ENCODE measurements around the gene NFIL3.
A peak's percentile ranks its signal among the peaks of the same experiment; 100 is the strongest.
"Not testable (repeated sequence)": the region's sequence is repeated elsewhere in the genome, so short reads cannot be mapped to it uniquely, and the experiment has no call there.

Gene NFIL3

DNA sequence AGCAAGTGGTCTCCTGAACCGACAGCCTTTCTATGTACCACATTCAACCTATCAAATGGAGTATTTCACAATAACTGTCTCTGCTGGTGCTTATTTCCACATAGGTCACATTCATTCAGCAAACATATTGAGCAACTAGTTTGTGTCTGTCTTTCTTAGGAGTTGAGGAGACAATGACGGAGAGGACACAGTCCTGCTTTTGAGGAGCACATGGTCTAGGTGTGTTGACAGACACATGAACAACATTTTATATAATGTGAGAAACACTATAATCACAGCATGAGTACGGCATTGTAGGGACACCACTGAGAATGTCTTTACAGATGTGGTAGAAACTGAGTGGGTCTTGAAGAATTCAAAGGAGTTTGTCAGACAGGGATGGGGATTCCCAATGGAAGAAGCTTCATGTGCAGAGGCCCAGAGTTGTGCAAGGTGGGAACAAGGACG is 28.5 kb downstream of the NFIL3 start:
- no peak for DNase-seq (ENCODE audit: low read depth)

DNA sequence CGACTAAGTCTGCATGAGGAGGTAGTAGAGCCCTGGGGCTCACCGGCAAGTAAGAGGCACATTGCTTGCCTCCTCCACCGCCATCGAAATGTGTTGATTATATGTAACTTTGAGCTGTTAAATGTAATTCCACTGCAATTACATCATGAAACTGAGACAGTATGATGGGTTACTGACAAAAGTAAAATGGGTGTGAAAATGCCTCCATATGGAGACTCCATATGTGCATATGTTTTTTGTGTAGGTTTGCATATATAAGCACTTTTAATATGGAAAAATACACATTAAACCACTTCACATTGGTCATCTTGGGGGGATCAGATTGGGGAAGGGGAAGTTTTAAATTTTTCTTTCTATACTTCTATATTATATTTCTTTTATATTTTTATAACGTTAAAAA is 29.8 kb downstream of the NFIL3 start:
- DNase-seq (ENCODE audit: low read depth), result no peak

DNA sequence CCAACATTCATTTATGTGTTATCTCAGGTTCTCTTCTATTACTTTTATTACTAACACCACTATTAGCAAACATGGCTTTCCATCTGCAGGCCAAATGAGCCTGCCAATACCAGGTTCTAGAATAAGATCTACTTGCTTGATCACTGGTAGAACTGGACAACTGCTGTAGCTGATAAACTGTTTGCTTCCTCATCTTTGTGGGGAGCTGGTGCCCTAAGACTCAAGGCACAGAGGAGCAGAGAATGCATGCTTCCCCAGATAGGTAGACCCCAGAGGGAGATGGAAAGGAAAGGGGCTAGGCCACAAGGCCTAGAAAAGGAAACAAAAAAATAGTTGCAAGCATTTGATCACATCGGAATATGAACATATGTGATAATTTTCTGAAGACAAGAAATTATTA is 31.2 kb downstream of the NFIL3 start:
- DNase-seq (ENCODE audit: low read depth), result no peak

DNA sequence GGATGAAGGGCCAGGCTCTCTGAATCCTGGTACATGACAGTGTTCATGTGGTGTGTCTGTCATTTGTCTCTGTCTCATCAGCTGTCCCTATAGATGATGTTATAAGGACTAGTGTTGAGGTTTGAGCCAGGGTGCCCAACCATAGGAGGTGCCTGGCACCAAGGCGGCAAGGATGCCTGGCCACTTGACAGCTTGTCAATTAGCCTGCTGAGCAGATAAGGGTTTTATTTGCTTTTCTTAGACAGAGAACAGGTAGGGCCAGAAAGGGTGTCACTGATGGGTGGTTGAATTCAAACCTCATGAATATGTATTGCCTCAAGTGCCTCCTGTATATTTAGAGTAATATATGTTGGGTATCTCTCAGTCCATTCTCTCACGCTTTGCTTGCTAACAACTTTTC is 31.8 kb downstream of the NFIL3 start:
- DNase-seq (ENCODE audit: low read depth), result no peak

DNA sequence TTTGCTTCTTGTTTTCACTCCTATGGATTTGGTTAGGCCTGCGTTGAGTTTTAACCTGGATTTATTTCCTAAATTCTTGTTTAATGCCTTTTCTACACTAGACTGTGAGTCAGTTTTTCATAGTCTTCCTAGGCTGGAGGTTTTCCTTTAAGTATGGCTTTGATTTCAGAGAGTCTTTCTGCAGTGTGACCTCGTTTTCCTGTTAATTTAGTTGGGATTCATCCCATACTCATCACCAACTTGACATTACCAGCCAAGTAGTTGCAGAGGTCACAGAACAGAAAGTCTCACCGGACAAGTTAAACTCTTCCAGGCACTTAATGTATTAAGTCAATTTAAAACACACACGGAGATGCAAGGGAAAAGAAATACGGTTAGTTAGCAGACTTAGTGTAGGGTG is 32.2 kb downstream of the NFIL3 start:
- DNase-seq (ENCODE audit: low read depth), result no peak

DNA sequence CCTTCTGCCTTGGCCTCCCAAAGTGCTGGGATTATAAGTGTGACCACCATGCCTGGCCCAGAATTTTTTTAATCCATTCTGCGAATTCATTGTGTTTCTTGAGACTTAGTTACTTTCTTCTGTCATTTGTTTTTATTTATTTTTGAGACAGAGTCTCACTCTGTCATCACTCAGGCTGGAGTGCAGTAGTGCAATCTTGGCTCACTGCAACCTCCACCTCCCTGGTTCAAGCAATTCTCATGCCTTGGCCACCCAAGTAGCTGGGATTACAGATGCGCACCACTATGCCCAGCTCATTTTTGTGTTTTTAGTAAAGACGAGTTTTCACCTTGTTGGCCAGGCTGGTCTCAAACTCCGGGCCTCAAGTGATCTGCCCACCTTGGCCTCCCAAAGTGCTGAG is 33.9 kb downstream of the NFIL3 start:
- not testable (repeated sequence) for DNase-seq (ENCODE audit: low read depth)

DNA sequence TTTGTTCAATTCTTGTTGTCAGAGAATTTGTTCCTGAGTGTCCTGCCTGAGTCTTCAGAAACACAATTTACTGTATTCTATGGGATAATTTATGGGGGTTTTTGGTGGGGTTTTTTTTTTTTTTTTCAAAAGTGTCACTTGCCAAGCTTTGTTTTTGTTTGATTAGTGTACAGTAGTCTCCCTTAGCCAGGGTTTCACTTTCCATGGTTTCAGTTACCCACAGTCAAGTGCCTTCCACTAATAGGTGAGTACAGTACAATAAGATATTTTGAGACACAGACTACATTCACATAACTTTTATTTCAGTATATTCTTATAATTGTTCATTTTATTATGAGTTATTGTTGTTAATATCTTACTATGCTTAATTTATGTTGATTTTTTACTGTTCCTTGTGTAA is 36.9 kb downstream of the NFIL3 start:
- DNase-seq (ENCODE audit: low read depth), result no peak

DNA sequence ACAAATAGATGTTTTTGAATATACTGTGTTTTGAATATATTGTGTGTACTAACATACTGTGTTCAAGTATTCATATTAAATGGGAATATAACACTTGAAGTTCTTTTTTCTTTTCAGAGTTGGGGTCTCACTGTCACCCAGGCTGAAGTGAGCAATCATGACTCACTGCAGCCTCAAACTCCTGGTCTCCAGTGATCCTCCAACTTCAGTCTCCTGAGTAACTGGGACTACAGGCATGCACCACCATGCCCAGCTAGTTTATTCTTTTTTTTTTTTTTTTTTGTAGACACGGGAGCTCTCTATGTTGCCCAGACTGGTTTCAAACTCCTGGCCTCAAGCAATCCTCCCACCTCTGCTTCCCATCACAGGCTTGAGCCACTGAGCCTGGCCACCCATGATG is 38.7 kb downstream of the NFIL3 start:
- DNase-seq (ENCODE audit: low read depth), result no peak

DNA sequence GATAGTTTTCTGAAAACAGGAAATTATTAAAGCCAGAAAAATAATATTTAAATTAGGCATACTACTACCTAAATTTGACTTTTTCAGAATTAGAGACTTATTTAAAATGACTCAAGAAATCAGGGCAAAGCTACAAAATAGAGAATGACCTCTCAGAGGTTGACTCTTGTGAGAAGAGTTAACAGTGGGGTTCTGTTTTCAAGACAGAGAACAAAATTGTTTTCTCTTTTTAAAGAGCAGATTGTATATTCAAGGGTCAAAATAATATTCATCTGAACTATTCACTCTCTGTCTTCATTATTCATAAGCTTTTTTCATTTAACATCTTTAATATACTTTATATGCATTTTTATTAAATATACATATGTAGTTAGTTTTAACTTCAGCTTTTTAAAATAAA is 40.1 kb downstream of the NFIL3 start:
- DNase-seq (ENCODE audit: low read depth), result no peak

DNA sequence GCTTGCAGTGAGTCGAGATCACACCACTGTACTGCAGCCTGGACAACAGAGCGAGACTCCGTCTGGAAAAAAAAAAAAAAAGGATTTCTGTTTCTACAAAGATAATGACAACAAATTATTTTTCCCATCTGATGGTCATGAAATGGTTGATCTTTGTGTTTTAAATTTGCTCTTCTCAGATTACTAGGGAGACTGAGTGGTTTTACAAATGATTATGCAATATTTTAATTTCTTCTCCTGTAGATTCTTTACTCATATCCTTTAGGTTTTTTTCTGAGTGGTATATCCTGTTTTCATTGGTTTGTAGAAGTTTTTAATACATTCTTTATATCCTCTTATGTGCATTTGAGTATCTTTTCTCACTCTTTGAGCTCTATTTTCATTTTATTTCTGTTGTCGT is 41.3 kb downstream of the NFIL3 start:
- DNase-seq (ENCODE audit: low read depth), result no peak

DNA sequence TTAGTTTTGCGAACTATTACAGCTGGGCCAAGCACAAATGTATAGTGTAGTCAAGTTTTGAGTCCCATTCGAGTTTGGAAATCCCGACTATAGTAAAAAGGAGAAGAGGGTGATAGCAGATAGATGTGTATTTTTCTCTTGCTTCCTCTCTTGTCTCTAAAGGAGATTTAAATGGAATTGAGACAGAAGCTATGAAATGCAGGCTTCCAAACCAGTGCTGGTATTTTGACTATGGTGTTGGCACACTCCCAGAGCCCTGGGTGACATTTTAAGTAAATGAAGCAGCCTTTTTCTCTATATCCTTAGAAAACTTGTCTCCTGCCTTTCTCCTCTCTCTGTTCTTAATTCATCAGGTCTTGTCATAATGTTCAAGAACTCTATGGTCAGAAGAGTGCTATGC is 44.2 kb downstream of the NFIL3 start:
- no peak for DNase-seq (ENCODE audit: low read depth)

DNA sequence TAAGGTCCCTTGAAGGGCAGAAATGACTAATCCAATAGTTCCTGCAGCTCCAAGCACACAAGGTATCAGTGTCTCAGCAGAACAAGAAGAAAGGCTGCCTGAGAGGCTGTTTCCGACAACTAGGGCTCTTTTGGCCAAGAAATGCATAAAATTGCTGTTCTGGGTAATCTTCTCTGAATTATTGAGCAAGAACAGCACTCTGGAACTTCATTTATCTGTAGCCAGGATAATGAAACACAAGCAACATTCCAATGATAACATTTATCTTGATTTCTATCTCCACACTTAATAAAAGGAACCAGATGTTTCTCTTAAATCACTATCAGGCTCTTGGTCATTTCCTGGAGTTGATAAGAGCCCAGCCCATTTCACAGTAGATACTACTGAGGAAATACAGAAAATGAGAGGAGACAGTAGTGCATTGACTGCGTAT is 44.9 kb downstream of the NFIL3 start:
- no peak for DNase-seq (ENCODE audit: low read depth)

DNA sequence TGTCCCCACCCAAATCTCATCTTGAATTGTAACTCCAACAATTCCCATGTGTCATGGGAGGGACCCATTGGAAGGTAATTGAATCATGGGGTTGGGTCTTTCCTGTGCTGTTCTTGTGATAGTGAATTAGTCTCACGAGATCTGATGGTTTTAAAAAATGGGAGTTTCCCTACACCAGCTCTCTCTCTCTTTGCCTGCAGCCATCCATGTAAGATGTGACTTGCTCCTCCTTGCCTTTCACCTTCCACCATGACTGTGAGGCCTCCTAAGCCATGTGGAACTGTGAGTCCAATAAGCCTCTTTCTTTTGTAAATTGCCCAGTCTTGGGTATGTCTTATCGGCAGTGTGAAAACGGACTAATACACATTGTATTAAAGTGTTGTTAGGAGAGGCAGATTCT is 45.6 kb downstream of the NFIL3 start:
- DNase-seq (ENCODE audit: low read depth), result not testable (repeated sequence)

DNA sequence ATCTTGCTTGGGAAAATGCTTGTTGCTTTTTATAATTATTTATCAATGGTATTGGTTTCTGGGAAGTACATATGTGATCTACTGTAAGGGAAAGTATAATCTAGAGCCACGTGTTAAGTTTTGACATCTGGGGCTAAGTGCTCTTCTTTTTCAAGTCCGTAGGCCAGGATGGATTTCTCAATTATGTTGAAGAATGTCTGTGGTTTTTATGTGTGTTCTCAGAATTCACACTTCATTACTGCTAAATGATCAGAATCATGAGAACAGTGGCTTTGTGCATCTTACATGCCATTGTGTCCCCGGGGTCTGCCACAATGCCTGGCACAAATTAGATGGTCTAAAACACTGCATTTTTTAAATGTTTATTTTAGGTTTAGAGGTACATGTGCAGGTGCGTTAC is 47.4 kb downstream of the NFIL3 start:
- DNase-seq (ENCODE audit: low read depth), result no peak

DNA sequence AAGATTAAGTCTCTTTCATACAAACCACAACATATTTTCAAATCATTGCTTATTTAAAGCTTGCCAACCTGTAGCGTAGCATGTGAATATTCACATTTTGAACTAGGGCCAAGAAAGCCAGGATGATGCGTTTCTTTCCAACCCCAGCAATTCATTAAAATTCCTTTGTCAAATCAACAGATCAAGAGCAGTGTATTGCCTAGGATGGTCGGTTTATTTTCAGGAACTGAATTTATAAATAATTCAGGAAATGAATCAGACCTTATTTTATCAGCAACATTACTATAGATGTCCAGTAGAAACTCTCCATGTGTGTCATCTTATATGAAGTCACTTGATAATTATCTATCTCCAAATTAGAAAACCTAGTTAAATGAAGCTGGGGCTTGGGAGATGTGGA is 48.7 kb downstream of the NFIL3 start:
- no peak for DNase-seq (ENCODE audit: low read depth)

DNA sequence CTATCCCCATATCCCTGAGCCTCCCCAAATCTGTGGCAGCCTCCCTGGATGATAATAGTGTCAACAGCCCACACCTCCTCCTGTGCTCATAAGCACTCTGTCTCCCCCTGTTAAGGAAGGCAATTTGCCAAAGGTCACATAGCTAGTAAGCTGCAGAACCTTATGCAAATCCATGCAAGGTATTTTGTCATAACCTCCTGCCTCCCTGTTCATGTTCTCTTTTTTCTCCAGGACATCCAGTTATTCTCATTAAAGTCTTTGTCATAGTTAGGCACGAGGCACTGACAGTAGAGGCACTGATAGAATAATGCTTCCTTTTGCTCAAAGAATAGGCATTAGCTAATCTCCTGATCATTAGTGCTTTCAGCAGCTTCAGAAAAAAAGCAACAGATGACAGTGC is 51.7 kb downstream of the NFIL3 start:
- DNase-seq (ENCODE audit: low read depth), result no peak

DNA sequence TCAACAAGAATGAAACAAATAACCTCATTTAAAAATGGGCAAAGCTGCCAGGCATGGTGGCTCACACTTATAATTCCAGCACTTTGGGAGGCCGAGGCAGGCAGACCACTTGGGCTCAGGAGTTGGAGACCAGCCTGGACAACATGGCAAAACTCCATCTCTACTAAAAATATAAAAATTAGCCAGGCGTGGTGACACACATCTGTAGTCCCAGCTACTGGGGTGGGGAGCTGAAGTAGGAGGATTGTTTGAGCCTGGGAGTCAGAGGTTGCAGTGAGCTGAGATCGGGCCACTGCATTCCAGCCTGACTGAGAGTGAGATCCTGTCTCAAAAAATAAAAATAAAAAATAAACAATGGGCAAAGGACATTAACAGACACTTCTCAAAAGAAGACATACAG is 53.6 kb downstream of the NFIL3 start:
- not testable (repeated sequence) for DNase-seq (ENCODE audit: low read depth)

DNA sequence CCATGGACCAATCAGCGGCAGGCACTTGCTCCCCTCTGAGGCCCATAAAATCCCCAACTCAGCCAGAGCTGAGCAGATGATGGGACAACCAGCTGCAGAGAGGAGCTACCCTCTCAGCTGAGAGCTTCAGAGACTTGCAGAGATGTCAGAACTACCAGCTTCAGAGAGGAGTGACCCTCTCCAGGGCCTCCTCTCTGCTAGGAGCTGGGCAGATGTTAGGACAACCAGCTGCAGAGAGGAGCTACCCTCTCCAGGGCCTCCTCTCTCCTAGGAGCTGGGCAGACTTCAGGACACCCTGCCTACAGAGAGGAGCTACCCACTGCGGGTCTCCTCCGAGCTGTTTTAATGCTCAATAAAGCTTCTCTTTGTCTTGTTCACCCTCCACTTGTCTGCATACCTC is 58.9 kb downstream of the NFIL3 start:
- no peak for DNase-seq (ENCODE audit: low read depth)

DNA sequence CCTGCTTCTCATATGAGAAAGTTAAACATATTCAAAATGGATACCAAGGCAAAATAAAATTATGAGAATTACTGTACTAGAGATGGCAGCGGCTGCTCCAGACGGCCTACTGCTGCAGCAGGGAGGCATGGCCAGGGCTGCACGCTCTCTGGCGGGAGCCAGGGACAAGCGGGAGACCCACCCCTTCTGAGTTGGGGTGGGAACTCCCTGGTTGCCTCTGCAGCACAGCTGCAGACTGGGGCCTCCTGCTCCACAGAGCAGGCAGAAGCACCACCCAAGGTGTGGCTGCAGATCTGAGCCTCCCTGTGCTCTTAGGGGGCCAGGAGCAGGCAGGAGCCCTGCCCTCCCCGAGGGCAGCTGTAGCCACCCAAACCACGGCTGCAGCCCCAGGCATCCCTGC is 59.6 kb downstream of the NFIL3 start:
- no peak for DNase-seq (ENCODE audit: low read depth)

DNA sequence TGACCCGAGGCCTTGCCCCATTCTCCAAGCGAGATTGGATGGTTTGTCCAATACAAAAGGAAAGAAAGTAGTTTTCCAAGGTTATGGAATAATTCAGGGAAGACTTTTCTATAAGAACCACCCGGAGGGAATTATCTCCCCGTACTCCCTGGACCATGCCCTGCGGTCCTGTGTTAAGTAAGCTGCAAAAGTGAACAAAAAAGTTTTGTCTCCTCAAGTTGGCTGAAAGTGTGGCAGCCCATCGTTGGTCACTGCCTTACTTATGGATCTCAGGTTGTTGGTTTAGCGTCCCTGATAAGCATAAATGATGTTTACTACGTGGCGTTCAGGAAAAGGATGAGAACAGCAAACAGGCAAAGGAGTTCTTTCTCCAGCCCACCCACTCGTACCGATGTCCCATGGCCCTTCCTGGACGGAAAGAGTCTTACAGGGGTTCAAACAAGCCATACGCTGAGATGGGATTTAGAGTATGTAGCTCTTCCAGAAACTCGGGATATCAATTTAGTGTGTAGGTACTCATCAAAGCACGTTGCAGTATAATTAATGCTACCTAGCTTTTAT is 61.5 kb downstream of the NFIL3 start:
- DNase-seq (ENCODE audit: low read depth), result no peak

DNA sequence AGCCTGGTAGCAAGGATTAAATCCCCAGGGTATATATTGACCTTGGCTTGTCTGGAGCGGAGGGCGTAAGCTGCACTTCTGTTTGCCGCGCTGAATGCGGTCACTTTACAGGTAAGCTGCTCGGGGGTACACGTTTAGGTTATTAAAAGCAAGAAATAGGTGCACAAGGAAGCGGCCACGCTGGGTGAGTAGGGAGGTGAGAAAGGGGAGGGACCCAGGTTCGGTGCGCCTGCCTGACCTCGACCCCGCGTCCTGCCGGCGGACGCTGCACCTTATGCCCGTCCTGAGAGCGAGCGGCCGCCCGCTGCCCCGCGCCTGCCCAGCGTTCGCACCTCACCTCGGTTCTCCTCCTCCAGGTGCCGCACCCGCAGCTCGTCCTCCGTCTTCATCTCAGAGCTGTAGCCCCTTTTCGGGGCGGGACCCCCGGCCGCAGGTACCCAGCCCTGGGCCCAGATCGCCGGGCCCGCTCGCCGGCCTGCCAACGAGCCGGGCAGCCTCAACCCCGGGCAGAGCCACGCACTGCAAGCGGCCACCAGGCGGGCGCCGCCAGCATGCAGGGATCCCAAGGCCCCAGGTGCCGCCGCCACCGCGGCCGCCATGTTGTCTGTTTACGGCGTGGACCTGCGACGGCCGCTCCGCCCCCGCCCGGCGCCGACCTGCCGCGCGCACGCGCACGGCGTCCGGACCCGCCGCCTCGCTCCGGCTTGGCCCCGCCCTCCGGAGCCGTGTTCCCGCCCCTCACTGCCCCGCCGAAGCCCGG is 62.2 kb downstream of the NFIL3 start, which contains the start of gene AUH:
AUH (minus strand) TSS at position 628 of the 760 bp plus-strand sequence; CDS start at position 599, 29 bp downstream.
- peak; percentile 78 for DNase-seq (ENCODE audit: low read depth)

DNA sequence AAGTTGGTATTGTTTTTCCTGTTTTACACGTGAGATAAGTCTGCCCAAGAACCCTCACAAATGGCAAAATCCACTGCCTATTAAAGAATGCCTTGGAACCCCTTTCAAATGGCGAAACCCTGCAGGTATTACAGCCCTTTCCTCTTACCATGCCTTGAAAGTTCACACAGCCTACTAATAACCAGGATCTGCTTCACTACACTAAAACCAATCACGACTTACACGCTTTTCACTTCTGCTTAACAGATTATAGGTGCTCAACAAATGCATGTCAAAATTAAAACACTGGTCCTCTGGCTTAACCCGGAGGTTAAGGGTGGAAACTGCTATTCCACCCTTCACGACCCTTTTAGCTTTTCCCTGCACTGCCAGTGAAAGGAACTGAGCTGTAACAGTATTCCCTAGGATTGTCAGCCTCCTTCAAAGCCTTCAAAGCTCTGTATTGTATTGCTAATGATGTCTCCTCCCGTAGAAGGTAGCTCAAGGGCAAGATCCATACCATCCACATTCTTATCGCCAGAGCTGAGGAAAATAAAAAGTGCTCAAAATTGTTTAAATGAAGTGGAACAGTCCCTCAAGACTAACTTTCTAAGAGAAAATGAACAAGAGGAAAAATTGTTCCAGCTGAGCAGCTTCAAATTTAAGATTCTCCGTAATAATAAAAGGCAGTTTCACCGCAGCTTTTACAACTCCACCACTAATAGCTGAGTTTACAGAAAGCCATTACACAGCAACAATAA is 62.9 kb downstream of the NFIL3 start:
- no peak for DNase-seq (ENCODE audit: low read depth)

All from T follicular helper cell (primary cell).